Lung (tissue), 12 donors: ENCODE measurements around the gene ITGA1. TPM values are rescaled to one million over a fixed set of nuclear protein-coding genes. Genes with fewer than 3 reads are reported as not detected.

ENCODE experiments used
- ATAC-seq: fragments of 200-7000 bp; cut with Tn5 transposase; one replicate; pipeline ENCODE4 v1.9.1; 2020; ENCODE audit warnings: moderate number of reproducible peaks; ENCODE audit not compliant: insufficient read depth, low FRiP score
- DNase-seq, 3 donors: peaks; one replicate each; pipeline ENCODE4 v3.0.0-alpha.2; 2013 to 2017
- H3K27ac ChIP-seq, 2 donors: one replicate each; pipeline ENCODE4 v1.5.1; 2013; ENCODE audit warnings: mild to moderate bottlenecking in 2 of 2, moderate library complexity in 2 of 2, control low read depth in 1 of 2, inconsistent platforms in 1 of 2, low read depth in 1 of 2, low read length in 1 of 2
- H3K27me3 ChIP-seq, 3 donors: one replicate each; pipeline ENCODE4 v1.5.1; 2013; ENCODE audit warnings: low read length in 2 of 3; ENCODE audit not compliant: control insufficient read depth in 3 of 3, insufficient read depth in 3 of 3
- H3K36me3 ChIP-seq, 4 donors: one replicate each; pipeline ENCODE4 v1.5.1; 2013; ENCODE audit warnings: low read length in 4 of 4, mild to moderate bottlenecking in 1 of 4, moderate library complexity in 1 of 4; ENCODE audit not compliant: control insufficient read depth in 4 of 4, insufficient read depth in 4 of 4
- H3K4me1 ChIP-seq, 5 donors: one replicate each; pipeline ENCODE4 v1.5.1; 2013; ENCODE audit warnings: low read length in 5 of 5, mild to moderate bottlenecking in 2 of 5, moderate library complexity in 1 of 5; ENCODE audit not compliant: control insufficient read depth in 5 of 5, insufficient read depth in 5 of 5
- H3K4me3 ChIP-seq: one replicate; pipeline ENCODE4 v1.5.1; 2013; ENCODE audit warnings: mild to moderate bottlenecking, control low read depth, moderate library complexity
- H3K9ac ChIP-seq, 2 donors: one replicate each; pipeline ENCODE4 v1.5.1; 2013; ENCODE audit warnings: low read length in 2 of 2, control low read depth in 1 of 2; ENCODE audit not compliant: insufficient read depth in 1 of 2
- H3K9me3 ChIP-seq, 4 donors: one replicate each; pipeline ENCODE4 v1.5.1; 2013; ENCODE audit warnings: low read length in 3 of 4, mild to moderate bottlenecking in 1 of 4, moderate library complexity in 1 of 4; ENCODE audit not compliant: control insufficient read depth in 4 of 4, insufficient read depth in 3 of 4
- CTCF ChIP-seq: IDR thresholded peaks from 2 replicates; pipeline ENCODE4 v1.5.1; 2012; ENCODE audit warnings: mild to moderate bottlenecking; ENCODE audit errors: control extremely low read depth, extremely low read depth
- whole genome bisulfite sequencing, 2 donors: extraction: QIAGEN DNeasy Blood & Tissue Kit; methylation state at CpG; one replicate each; pipeline ENCODE4 v1.1.7; 2013; 5-methylcytosine and 5-hydroxymethylcytosine counted together
- polyA plus RNA-seq, 2 donors: library from polyadenylated mRNA; stranded (reverse); fragments of 200-250 nt; gene quantifications; one replicate each; pipeline ENCODE4 v1.2.1, GENCODE V29; 2013
- total RNA-seq, 2 donors: library from RNA; depleted of rRNA in 1 of 2; stranded (reverse); fragments of >200 nt in 1 of 2; gene quantifications; one replicate each; pipeline ENCODE4 v1.2.1, GENCODE V29; 2014 to 2021
- donor health status: control.
- donor health status: control.
- donor health status: Bipolar disorder and iron deficiency.
- donor health status: healthy.
- donor health status: DM: yes; HTN: yes; CAD: no.

Gene ITGA1
- total and polyA plus RNA-seq, 4 donors = 8.8 to 119 (median 47.6) TPM

- no peak for ATAC-seq
- H3K9ac ChIP-seq = no peak overlapping the region
- WGBS, 2 donors = 38 to 39% methylated on average over 4 of the region's 4 CpGs
- no peak for DNase-seq
- peaks cover 0 to 5% (median 0%) of the 10 kb centered on the region in 5 donors for H3K4me1 ChIP-seq
- H3K4me3 ChIP-seq = no peak overlapping the region
- no peaks in the 10 kb centered on the region for H3K27me3 ChIP-seq
- no peak overlapping the region for H3K27ac ChIP-seq
- H3K36me3 ChIP-seq = peaks cover 0 to 9% (median 6%) of the 10 kb centered on the region in 4 donors
- no peak for TF ChIP-seq CTCF
- H3K9me3 ChIP-seq = no peaks in the 10 kb centered on the region
Measured at GRCh38 chr5:52945040-52945439, 157.3 kb downstream of the ITGA1 start.

GRCh38 chr5:52947208-52947607 lies 159.5 kb downstream of the ITGA1 start:
- ATAC-seq (no peak), DNase-seq (no peak)
- Histone ChIP-seq H3K4me1 (peaks cover 0 to 5% (median 0%) of the 10 kb centered on the region in 5 donors), H3K36me3 (peaks cover 0 to 8% (median 2%) of the 10 kb centered on the region in 4 donors), H3K9me3 (no peaks in the 10 kb centered on the region), H3K27me3 (no peaks in the 10 kb centered on the region), H3K4me3 (no peak overlapping the region), H3K9ac (no peak overlapping the region), H3K27ac (no peak overlapping the region)
- TF ChIP-seq CTCF = no peak
- 44 to 69% methylated on average over 4 of the region's 4 CpGs for WGBS, 2 donors

- H3K4me3 ChIP-seq = no peak overlapping the region
- ATAC-seq (no peak), DNase-seq (no peak)
- H3K27me3 ChIP-seq = no peaks in the 10 kb centered on the region
- no peak overlapping the region for H3K27ac ChIP-seq
- no peaks in the 10 kb centered on the region for H3K9me3 ChIP-seq
- peaks cover 0 to 5% (median 0%) of the 10 kb centered on the region in 5 donors for H3K4me1 ChIP-seq
- peaks cover 0 to 7% (median 2%) of the 10 kb centered on the region in 4 donors for H3K36me3 ChIP-seq
- H3K9ac ChIP-seq = no peak overlapping the region
- no peak for TF ChIP-seq CTCF
Measured at GRCh38 chr5:52947851-52948250, 160.1 kb downstream of the ITGA1 start.
